Stimulated activated CD8-positive, alpha-beta memory T cell treated with anti-CD3 and anti-CD28 coated beads, Interleukin-12 subunit alpha, Interleukin-12 subunit beta, amount 100 ng/mL, for 24 hours (primary cell): ENCODE results near the gene ABO.
"Not testable (repeated sequence)": the region's sequence is repeated elsewhere in the genome, so short reads cannot be mapped to it uniquely, and the experiment has no call there.

Source experiments
- DNase-seq: peaks from one replicate; pipeline ENCODE4 v3.0.0-alpha.2; 2020; ENCODE audit errors: extremely low read depth

ABO gene

DNA sequence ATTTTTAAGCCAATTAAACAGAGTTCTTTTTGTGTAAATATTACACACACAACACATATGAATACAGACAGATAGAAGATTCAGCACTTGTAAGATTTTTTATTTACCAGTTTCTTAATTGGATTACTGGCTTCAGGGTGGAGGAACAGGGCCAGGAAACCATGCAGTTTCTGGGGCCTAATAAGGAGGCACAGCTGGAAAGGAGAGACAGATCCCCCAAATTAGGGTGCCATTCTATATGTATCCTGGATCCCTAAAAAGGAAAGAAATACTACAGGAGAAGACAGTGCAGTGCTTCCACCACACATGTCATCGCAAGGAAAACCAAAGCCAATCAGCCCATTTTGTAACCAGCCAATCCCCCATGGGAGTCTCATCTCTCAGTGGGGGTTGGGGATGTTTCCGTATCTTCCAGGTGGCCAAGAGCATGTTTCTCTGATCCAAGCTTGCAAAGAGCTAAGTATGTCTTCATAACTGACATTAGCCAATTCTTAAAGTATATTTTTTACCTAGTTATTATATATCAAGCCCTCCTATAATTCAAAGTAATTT is 15.8 kb upstream of the ABO start:
- DNase-seq = no peak

DNA sequence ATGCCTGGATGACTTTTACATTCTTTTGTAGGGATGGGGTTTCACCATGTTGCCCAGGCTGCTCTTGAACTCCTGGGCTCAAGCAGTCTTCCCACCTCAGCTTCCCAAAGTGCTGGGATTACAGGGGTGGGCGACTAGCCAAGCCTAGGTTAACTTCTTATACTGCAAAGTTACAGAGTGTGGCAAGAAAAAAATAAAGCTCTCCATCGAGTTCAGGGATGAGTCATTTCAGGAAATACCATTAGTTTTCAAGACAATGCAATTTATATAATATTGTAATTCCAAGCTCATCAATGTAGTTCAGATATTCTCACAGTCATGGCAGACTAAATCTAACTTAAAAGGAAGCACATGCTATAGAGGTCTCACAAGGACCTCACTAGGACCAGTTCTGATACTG is 11.5 kb upstream of the ABO start:
- no peak for DNase-seq

DNA sequence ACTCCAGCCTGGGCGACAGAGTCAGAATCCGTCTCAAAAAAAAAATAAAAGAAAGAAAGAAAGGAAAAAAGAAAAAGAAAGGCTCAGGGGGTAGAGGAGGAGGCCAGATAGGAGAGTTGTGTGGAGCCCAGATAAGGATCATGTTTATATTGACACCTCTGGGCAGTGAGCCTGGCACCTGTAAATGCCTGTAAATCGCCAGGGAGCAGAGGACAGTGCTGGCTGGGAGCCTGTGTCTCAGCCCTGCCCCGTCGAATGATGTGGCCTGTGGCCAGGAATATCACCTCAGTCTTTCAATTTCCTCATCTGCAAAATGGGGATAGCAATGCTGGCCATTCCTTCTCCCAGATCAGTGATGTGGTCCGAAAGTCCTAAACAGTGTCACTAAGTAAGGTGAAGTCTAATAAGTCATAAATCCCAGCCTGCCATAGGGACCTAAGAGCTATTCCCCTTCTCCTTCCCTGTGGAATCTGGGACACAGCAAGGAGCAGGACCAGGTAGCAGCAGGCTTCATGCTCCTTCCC is 10.3 kb upstream of the ABO start:
- DNase-seq = no peak

DNA sequence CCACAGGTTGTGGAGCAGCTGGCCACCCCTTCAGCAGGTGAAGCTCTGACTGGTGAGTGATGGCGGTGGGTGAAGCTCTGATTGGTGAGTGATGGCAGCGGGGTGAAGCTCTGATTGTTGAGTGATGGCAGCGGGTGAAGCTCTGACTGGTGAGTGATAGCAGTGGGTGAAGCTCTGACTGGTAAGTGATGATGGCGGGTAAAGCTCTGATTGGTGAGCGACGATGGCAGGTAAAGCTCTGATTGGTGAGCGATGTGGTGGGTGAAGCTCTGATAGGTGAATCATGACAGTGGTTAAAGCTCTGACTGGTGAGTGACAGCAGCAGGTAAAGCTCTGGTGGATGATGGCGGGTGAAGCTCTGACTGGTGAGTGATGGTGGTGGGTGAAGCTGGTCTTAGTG is 9.4 kb upstream of the ABO start:
- no peak for DNase-seq

DNA sequence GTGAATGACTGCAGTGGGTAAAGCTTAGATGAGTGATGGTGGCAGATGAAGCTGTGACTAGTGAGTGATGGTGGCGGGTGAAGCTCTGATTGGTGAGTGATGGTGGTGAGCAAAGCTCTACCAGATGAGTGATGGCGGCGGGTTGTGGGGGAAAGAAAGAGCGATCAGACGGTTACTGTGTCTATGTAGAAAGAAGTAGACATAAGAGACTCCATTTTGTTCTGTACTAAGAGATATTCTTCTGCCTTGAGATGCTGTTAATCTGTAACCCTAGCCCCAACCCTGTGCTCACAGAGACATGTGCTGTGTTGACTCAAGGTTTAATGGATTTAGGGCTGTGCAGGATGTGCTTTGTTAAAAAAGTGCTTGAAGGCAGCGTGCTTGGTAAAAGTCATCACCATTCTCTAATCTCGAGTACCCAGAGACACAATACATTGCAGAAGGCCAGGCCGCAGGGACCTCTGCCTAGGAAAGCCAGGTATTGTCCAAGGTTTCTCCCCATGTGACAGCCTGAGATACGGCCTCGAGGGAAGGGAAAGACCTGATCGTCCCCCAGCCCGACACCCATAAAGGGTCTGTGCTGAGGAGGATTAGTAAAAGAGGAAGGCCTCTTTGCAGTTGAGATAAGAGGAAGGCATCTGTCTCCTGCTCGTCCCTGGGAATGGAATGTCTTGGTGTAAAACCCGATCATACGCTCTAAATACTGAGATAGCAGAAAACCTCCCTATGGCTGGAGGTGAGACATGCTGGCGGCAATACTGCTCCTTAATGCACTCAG is 8.4 kb upstream of the ABO start:
- DNase-seq = not testable (repeated sequence)

DNA sequence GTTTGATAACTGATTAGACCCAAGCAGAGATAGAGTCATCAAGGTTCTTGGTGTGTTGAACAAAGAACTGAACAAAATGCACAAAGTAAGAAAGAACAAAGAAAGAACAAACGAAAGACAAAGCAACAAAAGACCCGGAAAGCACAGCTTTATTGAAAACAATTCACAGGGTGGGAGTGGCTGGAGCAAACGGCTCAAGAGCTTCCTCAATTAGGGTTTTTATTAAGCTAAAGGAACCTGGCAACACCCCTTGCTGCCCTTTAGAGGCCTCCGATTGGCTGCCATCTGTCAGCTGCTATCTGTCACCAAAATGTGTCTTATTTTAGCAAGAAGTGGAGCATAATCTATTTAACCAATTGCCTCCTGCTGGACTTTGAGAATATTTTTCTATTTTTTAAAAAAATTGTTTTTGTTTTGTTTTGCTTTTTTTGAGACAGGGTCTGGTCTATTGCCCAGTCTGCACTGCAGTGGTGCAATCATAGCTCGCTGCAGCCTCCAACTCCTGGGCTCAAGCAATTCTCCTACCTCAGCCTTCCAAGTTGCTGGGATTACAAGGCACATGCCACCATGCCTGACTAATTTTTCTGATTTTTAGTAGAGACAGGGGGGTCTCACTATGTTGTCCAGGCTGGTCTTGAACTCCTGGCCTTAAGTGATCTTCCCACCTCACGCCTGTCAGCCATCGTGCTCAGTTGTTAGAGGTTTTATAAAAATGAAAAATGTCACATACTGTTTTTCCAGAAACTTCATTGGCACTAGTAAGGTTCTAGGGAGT is 7.7 kb upstream of the ABO start:
- DNase-seq = no peak

DNA sequence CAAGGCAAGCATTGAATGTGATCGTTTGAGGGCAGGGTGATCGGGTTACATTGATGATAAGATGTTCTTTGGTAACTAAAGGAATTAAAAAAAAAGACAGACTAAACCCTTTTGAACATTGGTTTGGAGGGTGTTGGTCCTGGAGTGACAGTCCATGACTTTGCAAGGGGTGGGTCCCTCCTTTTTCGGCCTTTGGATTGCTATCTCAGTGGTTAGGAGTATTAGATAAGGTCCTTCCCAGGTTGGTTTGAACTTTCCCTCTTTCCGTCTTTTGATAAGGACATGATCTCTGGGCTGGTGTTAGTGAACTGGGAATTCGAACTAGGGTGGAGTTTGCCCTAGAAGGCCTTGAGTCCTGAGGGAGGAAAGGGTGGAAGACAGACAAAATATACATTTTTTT is 5.4 kb upstream of the ABO start:
- no peak for DNase-seq

DNA sequence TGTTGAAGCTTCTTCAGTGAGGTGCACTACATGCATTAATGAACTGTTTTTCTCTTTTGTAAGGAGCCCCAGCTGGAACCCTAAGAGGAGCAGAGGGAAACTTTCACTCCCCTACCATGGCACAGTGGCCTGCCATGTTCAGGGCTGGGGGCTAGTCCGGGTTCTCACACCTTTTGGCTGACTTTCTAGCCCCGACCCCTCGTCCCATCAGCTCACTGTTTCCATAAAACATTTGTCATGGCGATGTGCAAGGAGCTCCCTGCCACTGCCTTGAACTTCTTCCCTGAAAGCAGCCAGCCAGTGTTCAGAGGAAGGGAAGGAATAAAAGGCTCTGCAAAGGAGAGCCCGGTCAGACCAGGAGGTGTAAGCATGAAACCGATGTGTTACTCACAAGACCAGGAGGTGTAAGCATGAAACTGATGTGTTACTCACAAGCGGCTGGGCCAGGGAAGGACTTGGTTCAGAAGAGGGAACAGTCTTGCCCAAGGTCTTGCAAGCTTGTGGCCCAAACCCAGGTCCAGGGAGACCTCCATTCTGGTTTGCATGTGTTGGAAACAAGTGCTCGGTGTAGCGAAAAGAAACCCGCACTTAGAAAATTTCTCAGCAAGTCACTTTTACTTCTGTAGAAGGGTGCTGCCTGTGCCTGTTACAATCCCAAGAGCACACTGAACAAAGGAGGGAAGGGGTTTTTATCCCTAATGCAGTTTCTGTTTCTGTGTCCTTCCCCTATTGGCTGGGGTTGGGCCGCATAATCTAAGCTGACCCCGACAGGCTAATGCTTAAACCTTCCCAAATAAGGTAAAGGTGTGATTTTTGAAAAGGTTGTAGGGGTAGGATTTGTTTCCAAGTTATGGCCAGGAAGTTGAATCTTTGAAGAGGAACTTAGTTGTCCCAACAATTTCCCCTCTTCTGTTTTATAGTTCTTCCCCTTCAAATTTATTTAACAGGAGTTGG is 3.4 kb upstream of the ABO start:
- no peak for DNase-seq

DNA sequence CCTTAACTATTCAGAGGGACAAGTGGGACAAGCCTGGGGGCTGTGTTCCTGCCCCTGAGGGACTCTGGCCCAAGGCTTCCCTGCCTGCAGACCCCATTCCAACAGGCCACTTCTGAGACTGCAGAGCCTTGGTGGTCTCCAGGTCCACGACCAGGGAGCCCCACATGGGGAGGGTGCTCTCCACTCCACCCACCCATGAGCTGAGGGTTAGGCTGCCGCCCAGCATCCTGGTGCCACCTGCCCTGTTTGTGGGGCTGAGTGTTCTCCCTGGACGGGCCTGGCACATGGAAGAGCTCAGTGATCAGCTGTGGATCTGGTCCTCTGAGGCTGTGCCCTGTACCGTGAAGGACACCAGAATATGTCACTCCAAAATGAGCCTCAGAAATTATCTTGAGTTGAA is 2.5 kb upstream of the ABO start:
- no peak for DNase-seq

DNA sequence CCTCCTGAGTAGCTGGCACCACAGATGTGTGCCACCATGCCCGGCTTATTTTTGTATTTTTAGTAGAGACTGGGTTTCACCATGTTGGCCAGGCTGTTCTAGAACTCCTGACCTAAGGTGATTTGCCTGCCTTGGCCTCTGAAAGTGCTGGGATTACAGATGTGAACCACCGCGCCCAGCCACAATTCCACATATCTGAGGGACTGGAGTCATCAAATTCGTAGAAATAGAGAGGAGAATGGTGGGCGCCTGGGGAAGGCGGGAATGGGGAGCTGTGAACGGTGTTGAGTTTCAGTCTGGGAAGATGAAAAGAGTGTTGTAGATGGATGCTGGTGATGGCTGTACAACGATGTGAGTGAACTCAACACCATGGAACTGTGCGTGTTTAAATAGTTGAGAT is 1.9 kb upstream of the ABO start:
- DNase-seq = no peak

DNA sequence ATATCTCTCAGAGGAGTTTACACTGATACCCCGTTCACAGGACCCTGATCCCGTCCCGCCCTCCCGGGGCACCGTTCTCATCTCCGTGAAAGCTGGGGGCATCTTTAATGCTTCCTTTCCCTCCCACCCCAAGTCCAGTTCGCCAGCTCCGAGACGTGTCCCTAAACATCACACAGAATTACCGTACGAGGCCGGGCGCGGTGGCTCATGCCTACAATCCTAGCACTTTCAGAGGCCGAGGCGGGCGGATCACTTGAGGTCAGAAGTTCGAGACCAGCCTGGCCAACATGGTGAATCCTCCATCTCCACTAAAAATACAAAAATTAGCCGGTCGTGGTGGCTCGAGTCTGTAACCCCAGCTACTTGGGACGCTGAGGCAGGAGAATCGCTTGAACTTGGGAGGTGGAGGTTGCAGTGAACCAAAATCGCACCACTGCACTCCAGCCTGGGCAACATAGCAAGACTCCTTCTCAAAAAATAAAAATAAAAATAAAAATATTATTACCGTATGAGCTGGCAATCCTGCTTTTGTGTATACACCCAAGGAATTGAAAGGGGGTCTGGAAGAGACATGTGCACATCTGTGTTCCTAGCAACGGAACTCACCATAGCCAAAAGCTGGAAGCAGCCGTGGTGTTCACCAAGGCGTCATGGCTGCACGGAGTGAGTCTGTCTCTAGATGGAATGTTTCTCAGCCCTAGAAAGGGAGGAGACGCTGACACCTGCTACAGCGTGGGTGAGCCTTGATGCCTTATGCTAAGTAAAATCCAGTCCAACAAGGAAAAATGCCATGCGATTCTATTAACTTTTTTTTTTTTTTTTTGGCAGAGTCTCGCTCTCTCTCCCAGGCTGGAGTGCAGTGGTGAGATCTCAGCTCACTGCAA is 1.2 kb upstream of the ABO start:
- DNase-seq = no peak

DNA sequence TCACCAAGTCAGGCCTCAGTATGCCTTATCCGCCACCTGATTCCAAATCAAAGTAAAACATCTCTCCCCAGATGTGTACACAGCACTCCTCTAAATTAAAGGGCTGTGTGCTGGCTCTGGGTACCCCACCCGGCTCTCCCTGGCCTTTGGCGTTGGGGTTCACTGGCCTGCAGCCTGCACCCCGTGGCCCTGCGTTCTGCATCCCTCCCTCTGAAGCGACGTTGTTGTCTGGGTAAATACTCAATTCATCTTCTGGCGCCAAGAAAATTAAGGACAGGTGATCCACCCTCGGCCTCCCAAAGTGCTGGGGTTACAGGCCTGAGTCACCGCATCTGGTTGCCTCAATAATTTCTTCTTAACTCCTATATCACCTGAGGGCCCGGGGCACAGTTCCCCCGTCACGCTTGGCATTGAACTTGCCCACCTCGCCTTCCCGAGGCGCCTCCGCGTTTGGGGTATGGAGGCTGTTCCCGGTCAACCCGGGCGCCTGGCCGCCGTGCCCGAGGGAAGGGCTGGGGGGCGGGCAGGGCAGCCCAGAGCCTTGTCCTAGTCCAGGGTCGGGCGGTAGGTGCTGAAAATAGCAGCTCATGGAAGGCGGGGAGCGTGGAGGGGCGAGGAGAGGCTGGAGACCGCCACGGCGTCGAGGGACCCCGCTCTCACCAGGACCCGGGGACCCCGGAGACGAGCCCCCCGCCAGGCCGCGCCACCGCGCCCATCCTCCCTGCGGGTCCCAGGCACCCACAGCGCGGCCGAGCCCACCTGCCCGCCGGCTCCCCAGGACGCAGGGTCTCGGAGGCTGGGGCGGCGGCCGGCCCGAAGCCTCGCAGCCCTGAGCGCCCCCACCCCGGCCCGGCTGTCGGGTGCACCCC is 531 bp downstream of the ABO start:
- no peak for DNase-seq

DNA sequence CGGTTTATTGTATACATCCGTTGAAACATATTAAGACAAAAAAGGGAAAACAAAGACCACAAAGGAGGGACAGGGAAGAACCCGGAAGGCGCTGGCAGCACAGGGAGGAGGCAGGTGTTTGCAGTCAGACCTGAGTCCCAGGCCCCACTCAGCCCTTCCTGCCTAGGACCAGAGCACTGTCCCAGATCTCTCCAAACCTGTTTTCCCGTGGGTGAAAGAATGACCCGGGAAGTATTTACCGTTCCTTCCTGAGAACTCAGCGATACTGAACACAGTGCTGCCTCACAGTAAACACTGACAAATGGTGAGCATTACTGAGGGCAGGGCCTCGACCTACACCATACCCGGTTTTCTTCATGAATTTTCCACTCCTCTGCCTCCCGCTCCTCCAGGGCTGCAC is 1.2 kb downstream of the ABO start:
- no peak for DNase-seq

DNA sequence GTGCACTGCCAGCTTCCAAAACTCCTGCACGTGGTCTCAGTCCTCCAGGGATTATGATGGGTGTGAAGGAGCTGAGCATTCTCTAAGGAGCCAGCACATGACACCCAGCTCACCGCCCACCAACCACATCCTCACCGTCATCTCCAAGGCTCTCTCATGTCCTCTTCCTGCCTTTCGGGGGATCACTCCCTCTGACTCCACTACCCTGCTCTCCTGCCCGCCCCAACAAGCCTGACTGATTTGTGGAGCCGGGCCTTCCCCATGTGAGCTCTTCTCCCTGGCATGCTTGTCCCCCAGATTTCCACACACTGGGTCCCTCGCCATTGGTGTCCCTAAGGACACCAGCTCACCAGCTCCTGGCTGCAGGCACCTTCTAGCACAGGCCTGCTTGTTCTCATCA is 1.9 kb downstream of the ABO start:
- no peak for DNase-seq

DNA sequence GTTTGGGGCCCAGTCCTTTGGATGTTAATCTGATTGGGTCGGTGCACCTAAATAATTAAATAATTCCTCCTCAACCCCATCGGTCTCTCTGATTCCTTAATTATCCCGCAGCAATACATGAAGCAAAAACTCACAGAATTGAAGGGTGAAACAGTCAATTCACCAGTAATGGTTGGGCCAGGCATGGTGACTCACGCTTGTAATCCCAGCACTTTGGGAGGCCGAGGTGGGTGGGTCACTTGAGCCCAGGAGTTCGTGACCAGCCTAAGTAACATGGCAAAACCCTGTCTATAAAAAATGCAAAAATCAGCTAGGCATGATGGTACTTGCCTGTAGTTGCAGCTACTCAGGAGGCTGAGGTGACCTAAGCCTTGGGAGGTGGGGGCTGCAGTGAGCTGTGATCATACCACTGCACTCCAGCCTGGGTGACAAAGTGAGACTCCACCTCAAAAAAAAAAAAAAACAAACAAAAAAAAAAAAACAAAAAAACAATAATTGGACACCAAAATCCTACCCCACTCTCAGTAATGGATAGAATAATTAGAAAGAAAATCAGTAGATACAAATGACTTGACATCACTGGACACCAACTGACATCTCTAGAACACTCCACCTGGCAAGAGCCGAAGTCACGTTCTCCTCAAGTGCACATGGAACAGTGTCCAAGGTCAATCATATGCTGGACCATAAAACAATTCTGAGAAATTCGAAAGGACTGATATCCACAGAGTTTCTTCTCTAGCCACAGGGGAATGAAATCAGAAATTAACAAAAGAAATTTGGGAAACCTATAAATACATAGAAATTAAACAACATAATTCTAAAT is 5.3 kb downstream of the ABO start:
- no peak for DNase-seq

DNA sequence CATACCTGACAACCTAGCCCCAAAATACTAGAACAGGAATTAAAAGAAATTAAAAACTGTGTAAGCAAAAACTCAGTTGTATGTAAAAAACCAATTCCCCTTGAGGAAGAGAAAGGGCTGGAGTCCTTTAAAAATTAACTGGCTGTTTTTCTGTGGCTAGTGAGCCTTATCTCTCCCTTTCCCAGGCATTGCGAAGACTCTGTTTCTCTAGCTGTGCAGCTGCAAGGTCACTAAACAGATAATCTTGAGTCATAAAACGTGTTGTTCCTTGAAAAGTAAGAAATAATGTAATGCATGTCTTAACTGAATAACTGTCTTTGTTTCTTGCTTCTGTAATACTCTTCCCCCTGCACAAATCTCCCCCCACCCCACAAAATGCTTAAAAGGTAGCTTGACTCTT is 5.9 kb downstream of the ABO start:
- DNase-seq = not testable (repeated sequence)

DNA sequence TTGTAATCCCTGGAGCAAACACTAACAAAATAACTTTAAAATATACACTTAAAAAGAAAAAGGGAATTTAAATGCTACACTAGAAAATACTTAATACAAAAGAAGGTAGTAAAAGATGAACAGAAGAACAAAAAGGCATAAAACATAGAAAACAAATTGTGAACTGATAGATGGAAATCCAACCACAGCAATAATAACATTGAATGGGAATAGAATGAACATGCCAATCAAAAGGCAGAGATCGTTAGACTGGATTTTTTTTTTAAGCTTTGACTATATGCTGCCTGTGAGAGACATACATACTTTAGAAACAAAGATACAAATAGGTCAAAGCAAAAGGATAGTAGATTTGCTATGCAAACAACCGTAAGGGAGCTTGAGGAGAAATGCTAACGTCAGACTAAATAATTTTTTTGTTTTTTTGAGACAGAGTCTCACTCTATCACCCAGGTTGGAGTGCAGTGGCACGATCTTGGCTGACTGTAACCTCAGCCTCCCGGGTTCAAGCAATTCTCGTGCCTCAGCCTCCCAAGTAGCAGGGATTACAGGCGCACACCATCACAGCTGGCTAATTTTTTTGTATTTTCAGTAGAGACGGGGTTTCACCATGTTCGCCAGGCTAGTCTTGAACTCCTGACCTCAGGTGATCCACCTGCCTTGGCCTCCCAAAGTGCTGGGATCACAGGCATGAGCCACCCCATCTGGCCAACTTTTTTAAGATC is 6.5 kb downstream of the ABO start:
- no peak for DNase-seq

DNA sequence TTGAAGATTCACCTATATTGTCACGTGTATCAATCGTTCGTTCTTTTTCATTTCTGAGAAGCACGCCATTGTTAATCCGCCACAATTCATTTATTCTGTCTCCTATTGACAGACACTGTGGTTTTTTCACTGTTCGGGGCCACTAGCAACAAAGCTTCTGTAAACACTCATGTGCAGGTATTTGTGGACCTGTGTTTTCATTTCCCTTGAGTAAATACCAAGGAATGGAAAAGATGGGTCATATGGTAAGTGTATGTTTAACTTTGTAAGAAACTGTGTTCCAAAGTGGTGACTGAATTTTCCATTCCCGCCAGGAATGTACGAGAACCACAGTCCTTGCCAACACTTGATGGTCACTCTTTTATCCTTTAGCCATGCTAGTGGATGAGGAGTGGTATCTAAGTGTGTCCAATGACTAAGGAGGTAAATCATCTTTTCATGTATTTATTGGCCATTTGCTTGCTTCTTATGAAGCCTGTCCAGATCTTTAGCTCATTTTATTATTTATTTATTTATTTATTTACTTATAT is 10.7 kb downstream of the ABO start:
- DNase-seq = no peak
